Measurements from ENCODE around the gene USP16. TPM values are rescaled to one million over a fixed set of nuclear protein-coding genes. Genes with fewer than 3 reads are reported as not detected.

USP16 gene
- total and polyA plus RNA-seq, 2 of the 13 experiments (the other 11 are each of a cell fraction or from before 2014, with no cell fraction given), result 16.5 to 46.9 TPM

- peak; percentile 9; the same call in 1 of the 2 replicates for TF ChIP-seq NAIF1 (CRISPR knock-in tag; IDR thresholded peaks at IDR 0.05; ENCODE audit: borderline replicate concordance)
- no peak for TF ChIP-seq ELK4 (CRISPR knock-in tag; IDR thresholded peaks at IDR 0.05; ENCODE audit: borderline replicate concordance)
- no peak for TF ChIP-seq DBP (CRISPR knock-in tag; IDR thresholded peaks at IDR 0.05; ENCODE audit: not compliant biosample characterization)
- TF ChIP-seq ZNF7 (CRISPR knock-in tag; IDR thresholded peaks at IDR 0.05), result no peak
- no peak for TF ChIP-seq RAD51 (IDR thresholded peaks at IDR 0.05; ENCODE audit: borderline replicate concordance)
- no peak for TF ChIP-seq TCF7L2 (IDR thresholded peaks at IDR 0.05; ENCODE audit: low read depth, low read length)
- TF ChIP-seq BCL3 (CRISPR knock-in tag; IDR thresholded peaks at IDR 0.05), result peak; percentile 93
- 0 out of 2 replicates have a peak, but pooled peaks have one; percentile 48 for TF ChIP-seq NCOA1 (CRISPR knock-in tag; IDR thresholded peaks at IDR 0.05)
- TF ChIP-seq STAT6 (CRISPR knock-in tag; IDR thresholded peaks at IDR 0.05; ENCODE audit: borderline replicate concordance), result no peak
- TF ChIP-seq KMT2A (CRISPR knock-in tag; IDR thresholded peaks at IDR 0.05), result peak; percentile 99
- TF ChIP-seq NFAT5 (CRISPR knock-in tag; IDR thresholded peaks at IDR 0.05), result 0 out of 2 replicates have a peak, but pooled peaks have one; percentile 48
- no peak for TF ChIP-seq JDP2 (CRISPR knock-in tag; IDR thresholded peaks at IDR 0.05; ENCODE audit: borderline replicate concordance)
- no peak for TF ChIP-seq ZNF569 (CRISPR knock-in tag; IDR thresholded peaks at IDR 0.05; ENCODE audit: borderline replicate concordance)
- peak; percentile 82; the same call in 1 of the 2 replicates for TF ChIP-seq MXD4 (CRISPR knock-in tag; IDR thresholded peaks at IDR 0.05)
- 0 out of 2 replicates have a peak, but pooled peaks have one; percentile 28 for TF ChIP-seq ZNF616 (CRISPR knock-in tag; IDR thresholded peaks at IDR 0.05; ENCODE audit: low read depth)
- TF ChIP-seq CERS6 (CRISPR knock-in tag; IDR thresholded peaks at IDR 0.05), result no peak
Observed at GRCh38 chr21:29073222-29074006, 48.9 kb downstream of the USP16 start, which contains the start of gene CCT8 (continued).

All from HepG2 (cell line).